Measurements from ENCODE around the gene KRT78.

- TF ChIP-seq GATA2 (IDR thresholded peaks at IDR 0.05; ENCODE audit: low read depth, low read length) = no peak
- no peak for TF ChIP-seq GATA3 (IDR thresholded peaks at IDR 0.05; ENCODE audit: low read depth, low read length)
Observed at GRCh38 chr12:52895726-52896189, 47.0 kb upstream of the KRT78 start.

All from SH-SY5Y (cell line).